WTC11 (cell line): ENCODE measurements around the gene KIF3C. TPM values are rescaled to one million over a fixed set of nuclear protein-coding genes. Genes with fewer than 3 reads are reported as not detected.

Source experiments
- ATAC-seq: fragments of 200-7000 bp; cut with Tn5 transposase; 2 replicates; pipeline ENCODE4 v1.10.0; 2021; ENCODE audit warnings: mild to moderate bottlenecking, moderate library complexity
- CTCF ChIA-PET: fragments of 300-600 bp; sonication (Branson Sonifier 250); formaldehyde crosslinking; loops from one replicate; lab custom pipeline; 2021; ENCODE audit warnings: antibody characterized with exemption; lab: Charles Lee
- POLR2A ChIA-PET: fragments of 350-600 bp; sonication (Branson Sonifier 250); formaldehyde crosslinking; loops from one replicate; lab custom pipeline; 2021; ENCODE audit warnings: antibody characterized with exemption; lab: Charles Lee
- DNase-seq: peaks from one replicate; pipeline ENCODE4 v3.0.0; 2021; ENCODE audit warnings: low spot score
- H3K27ac Mint-ChIP-seq: 2 replicates; pipeline ENCODE4 v1.8.0; 2021; ENCODE audit warnings: mixed read lengths
- H3K27me3 Mint-ChIP-seq: 2 replicates; pipeline ENCODE4 v1.8.0; 2021; ENCODE audit warnings: low read depth, mild to moderate bottlenecking, moderate library complexity, mixed read lengths
- H3K36me3 Mint-ChIP-seq: 2 replicates; pipeline ENCODE4 v1.8.0; 2021; ENCODE audit warnings: mixed read lengths
- H3K4me1 Mint-ChIP-seq: 2 replicates; pipeline ENCODE4 v1.8.0; 2022; ENCODE audit warnings: mixed read lengths
- H3K4me3 Mint-ChIP-seq: 2 replicates; pipeline ENCODE4 v1.8.0; 2021; ENCODE audit warnings: mild to moderate bottlenecking, moderate library complexity, mixed read lengths
- H3K9me3 Mint-ChIP-seq: 2 replicates; pipeline ENCODE4 v1.8.0; 2021; ENCODE audit warnings: mixed read lengths
- ATF2 ChIP-seq: sonication (generic); formaldehyde crosslinking; IDR thresholded peaks from 2 replicates; pipeline ENCODE4 v1.8.1; 2022; ENCODE audit warnings: low read depth, missing genetic modification reagents, borderline replicate concordance
- CREB1 ChIP-seq: sonication (generic); formaldehyde crosslinking; IDR thresholded peaks from 2 replicates; pipeline ENCODE4 v1.8.0; 2023; ENCODE audit warnings: mild to moderate bottlenecking, missing genetic modification reagents
- EMX1 ChIP-seq: fragments of 250-450 bp; sonication (Bioruptor Pico); IDR thresholded peaks from 2 replicates; pipeline ENCODE4 v1.8.0; 2021; ENCODE audit warnings: mild to moderate bottlenecking
- ETV6 ChIP-seq: sonication (generic); formaldehyde crosslinking; IDR thresholded peaks from 2 replicates; pipeline ENCODE4 v1.8.1; 2022; ENCODE audit warnings: mild to moderate bottlenecking, missing genetic modification reagents
- FOXP1 ChIP-seq: sonication (generic); formaldehyde crosslinking; IDR thresholded peaks from 2 replicates; pipeline ENCODE4 v1.8.0; 2022; ENCODE audit warnings: missing genetic modification reagents, mild to moderate bottlenecking, moderate library complexity, borderline replicate concordance
- JAZF1 ChIP-seq: fragments of 250-450 bp; sonication (Bioruptor Pico); IDR thresholded peaks from 2 replicates; pipeline ENCODE4 v1.9.0; 2021; ENCODE audit warnings: moderate library complexity, mild to moderate bottlenecking, inconsistent platforms
- JUN ChIP-seq: sonication (generic); formaldehyde crosslinking; IDR thresholded peaks from 2 replicates; pipeline ENCODE4 v1.8.0; 2023; ENCODE audit warnings: mild to moderate bottlenecking, missing genetic modification reagents
- KAT7 ChIP-seq: sonication (generic); formaldehyde crosslinking; IDR thresholded peaks from 2 replicates; pipeline ENCODE4 v1.8.1; 2023; ENCODE audit warnings: missing genetic modification reagents, mild to moderate bottlenecking, borderline replicate concordance
- MXD4 ChIP-seq: fragments of 250-450 bp; sonication (Bioruptor Pico); IDR thresholded peaks from 2 replicates; pipeline ENCODE4 v1.8.0; 2021; ENCODE audit warnings: mild to moderate bottlenecking, moderate library complexity, borderline replicate concordance
- NFYB ChIP-seq: sonication (generic); formaldehyde crosslinking; conservative IDR thresholded peaks from 2 replicates; pipeline ENCODE4 v1.8.0; 2022; ENCODE audit warnings: low read depth, missing genetic modification reagents
- PREB ChIP-seq: sonication (generic); formaldehyde crosslinking; IDR thresholded peaks from 2 replicates; pipeline ENCODE4 v1.8.1; 2022; ENCODE audit warnings: mild to moderate bottlenecking, missing genetic modification reagents, moderate library complexity, borderline replicate concordance
- RORB ChIP-seq: fragments of 250-450 bp; sonication (Bioruptor Pico); IDR thresholded peaks from 2 replicates; pipeline ENCODE4 v1.9.0; 2021; ENCODE audit warnings: mild to moderate bottlenecking
- STAT6 ChIP-seq: sonication (generic); formaldehyde crosslinking; conservative IDR thresholded peaks from 2 replicates; pipeline ENCODE4 v1.8.1; 2023; ENCODE audit warnings: mild to moderate bottlenecking, low read depth, missing genetic modification reagents, moderate library complexity
- TCF7 ChIP-seq: sonication (generic); formaldehyde crosslinking; IDR thresholded peaks from 2 replicates; pipeline ENCODE4 v1.8.0; 2022; ENCODE audit warnings: mild to moderate bottlenecking, low read depth, missing genetic modification reagents, moderate library complexity
- TEAD4 ChIP-seq: sonication (generic); formaldehyde crosslinking; IDR thresholded peaks from 2 replicates; pipeline ENCODE4 v1.8.0; 2022; ENCODE audit warnings: mild to moderate bottlenecking, missing genetic modification reagents
- ZBTB21 ChIP-seq: sonication (generic); formaldehyde crosslinking; IDR thresholded peaks from 2 replicates; pipeline ENCODE4 v1.8.1; 2023; ENCODE audit warnings: mild to moderate bottlenecking, missing genetic modification reagents, borderline replicate concordance
- ZNF232 ChIP-seq: sonication (generic); formaldehyde crosslinking; IDR thresholded peaks from 2 replicates; pipeline ENCODE4 v1.8.0; 2022; ENCODE audit warnings: mild to moderate bottlenecking, missing genetic modification reagents
- ZNF263 ChIP-seq: sonication (generic); formaldehyde crosslinking; IDR thresholded peaks from 2 replicates; pipeline ENCODE4 v1.8.1; 2022; ENCODE audit warnings: low read depth, mild to moderate bottlenecking, moderate library complexity, missing genetic modification reagents
- total RNA-seq: library from RNA; stranded (reverse); gene quantifications from 3 replicates; pipeline ENCODE4 v1.2.3, GENCODE V29; 2021
- TF ChIP-seq, protein P1 (sequence below): fragments of 250-450 bp; sonication (Bioruptor Pico); IDR thresholded peaks from 2 replicates; pipeline ENCODE4 v1.9.0; 2021; ENCODE audit warnings: moderate library complexity, mild to moderate bottlenecking, inconsistent platforms, borderline replicate concordance
- TF ChIP-seq, protein P2 (sequence below): sonication (generic); formaldehyde crosslinking; IDR thresholded peaks from 2 replicates; pipeline ENCODE4 v1.8.0; 2023; ENCODE audit warnings: missing genetic modification reagents, mild to moderate bottlenecking, borderline replicate concordance
- TF ChIP-seq, protein P3 (sequence below): sonication (generic); formaldehyde crosslinking; IDR thresholded peaks from 2 replicates; pipeline ENCODE4 v1.8.1; 2022; ENCODE audit warnings: low read depth, mild to moderate bottlenecking, moderate library complexity, missing genetic modification reagents, borderline replicate concordance
- TF ChIP-seq, protein P4 (sequence below): fragments of 250-450 bp; sonication (Bioruptor Pico); IDR thresholded peaks from 2 replicates; pipeline ENCODE4 v2.1.2; 2022; ENCODE audit warnings: mild to moderate bottlenecking, moderate library complexity

Gene KIF3C
- total RNA-seq, 1 experiment from 2014 or later, result 48.1 TPM

- TF ChIP-seq ATF2 (CRISPR knock-in tag), result no peak
- no peak for TF ChIP-seq KAT7 (CRISPR knock-in tag)
- no peak for TF ChIP-seq CREB1 (CRISPR knock-in tag)
Observed at GRCh38 chr2:26002632-26003310, 20.5 kb upstream of the KIF3C start (continued).

DNA sequence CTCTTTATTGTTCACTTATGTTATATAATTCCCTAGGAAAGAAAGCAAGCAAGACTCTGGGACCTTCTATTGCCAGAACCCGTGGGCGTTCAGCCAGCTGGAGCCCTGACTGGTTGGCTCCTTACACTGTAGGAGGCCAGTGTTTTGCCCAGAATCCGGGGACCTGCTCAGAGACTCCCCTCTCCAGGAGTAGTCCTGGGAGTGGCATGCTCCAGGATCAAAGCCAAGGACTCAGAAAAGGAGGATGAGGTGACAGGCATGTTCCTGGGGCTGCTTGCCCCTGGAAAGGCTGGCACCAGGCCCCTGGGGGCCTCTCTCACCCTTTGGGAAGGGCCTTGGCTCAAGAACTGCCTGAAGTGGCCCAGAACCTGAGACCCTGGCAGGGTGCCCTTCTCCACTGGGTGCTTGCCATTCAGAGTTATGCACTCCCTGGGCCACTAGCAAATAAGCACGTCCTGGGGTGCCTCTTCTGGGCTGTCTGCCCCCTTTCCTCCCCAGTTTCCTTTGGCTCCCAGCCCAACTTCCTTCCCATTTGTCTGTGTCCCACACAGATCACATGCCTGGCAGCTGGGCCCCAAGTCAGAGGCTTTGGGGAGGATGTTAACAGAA lies 19.6 kb upstream of the KIF3C start:
- Mint-ChIP-seq H3K27ac (no peak overlapping the region), H3K4me3 (no peak overlapping the region), H3K27me3 (no peaks in the 10 kb centered on the region), H3K36me3 (no peaks in the 10 kb centered on the region), H3K4me1 (peaks cover 4% of the 10 kb centered on the region), H3K9me3 (no peaks in the 10 kb centered on the region)
- ChIA-PET CTCF (interaction anchor here (1.5 to 1.7 kb wide), 1 partner anchor 10 kb away, joined by 5 to 6 read pairs; no protein-coding TSS in a partner anchor), POLR2A (no interaction called here)
- DNase-seq (no peak), ATAC-seq (no peak)
- TF ChIP-seq, protein P1, sequence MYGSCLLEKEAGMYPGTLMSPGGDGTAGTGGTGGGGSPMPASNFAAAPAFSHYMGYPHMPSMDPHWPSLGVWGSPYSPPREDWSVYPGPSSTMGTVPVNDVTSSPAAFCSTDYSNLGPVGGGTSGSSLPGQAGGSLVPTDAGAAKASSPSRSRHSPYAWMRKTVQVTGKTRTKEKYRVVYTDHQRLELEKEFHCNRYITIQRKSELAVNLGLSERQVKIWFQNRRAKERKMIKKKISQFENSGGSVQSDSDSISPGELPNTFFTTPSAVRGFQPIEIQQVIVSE (CRISPR knock-in tag), result no peak
- TF ChIP-seq EMX1 (no peak), STAT6 (CRISPR knock-in tag) (no peak), ZNF232 (CRISPR knock-in tag) (no peak), TCF7 (CRISPR knock-in tag) (no peak), NFYB (CRISPR knock-in tag) (no peak), JAZF1 (CRISPR knock-in tag) (no peak), MXD4 (no peak), ZNF263 (CRISPR knock-in tag) (no peak), TEAD4 (CRISPR knock-in tag) (no peak), ZBTB21 (CRISPR knock-in tag) (no peak), JUN (CRISPR knock-in tag) (no peak), ETV6 (no peak), FOXP1 (no peak), PREB (no peak), RORB (no peak)
- TF ChIP-seq, protein P2, sequence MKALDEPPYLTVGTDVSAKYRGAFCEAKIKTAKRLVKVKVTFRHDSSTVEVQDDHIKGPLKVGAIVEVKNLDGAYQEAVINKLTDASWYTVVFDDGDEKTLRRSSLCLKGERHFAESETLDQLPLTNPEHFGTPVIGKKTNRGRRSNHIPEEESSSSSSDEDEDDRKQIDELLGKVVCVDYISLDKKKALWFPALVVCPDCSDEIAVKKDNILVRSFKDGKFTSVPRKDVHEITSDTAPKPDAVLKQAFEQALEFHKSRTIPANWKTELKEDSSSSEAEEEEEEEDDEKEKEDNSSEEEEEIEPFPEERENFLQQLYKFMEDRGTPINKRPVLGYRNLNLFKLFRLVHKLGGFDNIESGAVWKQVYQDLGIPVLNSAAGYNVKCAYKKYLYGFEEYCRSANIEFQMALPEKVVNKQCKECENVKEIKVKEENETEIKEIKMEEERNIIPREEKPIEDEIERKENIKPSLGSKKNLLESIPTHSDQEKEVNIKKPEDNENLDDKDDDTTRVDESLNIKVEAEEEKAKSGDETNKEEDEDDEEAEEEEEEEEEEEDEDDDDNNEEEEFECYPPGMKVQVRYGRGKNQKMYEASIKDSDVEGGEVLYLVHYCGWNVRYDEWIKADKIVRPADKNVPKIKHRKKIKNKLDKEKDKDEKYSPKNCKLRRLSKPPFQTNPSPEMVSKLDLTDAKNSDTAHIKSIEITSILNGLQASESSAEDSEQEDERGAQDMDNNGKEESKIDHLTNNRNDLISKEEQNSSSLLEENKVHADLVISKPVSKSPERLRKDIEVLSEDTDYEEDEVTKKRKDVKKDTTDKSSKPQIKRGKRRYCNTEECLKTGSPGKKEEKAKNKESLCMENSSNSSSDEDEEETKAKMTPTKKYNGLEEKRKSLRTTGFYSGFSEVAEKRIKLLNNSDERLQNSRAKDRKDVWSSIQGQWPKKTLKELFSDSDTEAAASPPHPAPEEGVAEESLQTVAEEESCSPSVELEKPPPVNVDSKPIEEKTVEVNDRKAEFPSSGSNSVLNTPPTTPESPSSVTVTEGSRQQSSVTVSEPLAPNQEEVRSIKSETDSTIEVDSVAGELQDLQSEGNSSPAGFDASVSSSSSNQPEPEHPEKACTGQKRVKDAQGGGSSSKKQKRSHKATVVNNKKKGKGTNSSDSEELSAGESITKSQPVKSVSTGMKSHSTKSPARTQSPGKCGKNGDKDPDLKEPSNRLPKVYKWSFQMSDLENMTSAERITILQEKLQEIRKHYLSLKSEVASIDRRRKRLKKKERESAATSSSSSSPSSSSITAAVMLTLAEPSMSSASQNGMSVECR (CRISPR knock-in tag), result no peak
- TF ChIP-seq, protein P3, sequence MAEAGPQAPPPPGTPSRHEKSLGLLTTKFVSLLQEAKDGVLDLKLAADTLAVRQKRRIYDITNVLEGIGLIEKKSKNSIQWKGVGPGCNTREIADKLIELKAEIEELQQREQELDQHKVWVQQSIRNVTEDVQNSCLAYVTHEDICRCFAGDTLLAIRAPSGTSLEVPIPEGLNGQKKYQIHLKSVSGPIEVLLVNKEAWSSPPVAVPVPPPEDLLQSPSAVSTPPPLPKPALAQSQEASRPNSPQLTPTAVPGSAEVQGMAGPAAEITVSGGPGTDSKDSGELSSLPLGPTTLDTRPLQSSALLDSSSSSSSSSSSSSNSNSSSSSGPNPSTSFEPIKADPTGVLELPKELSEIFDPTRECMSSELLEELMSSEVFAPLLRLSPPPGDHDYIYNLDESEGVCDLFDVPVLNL, result no peak
- TF ChIP-seq, protein P4, sequence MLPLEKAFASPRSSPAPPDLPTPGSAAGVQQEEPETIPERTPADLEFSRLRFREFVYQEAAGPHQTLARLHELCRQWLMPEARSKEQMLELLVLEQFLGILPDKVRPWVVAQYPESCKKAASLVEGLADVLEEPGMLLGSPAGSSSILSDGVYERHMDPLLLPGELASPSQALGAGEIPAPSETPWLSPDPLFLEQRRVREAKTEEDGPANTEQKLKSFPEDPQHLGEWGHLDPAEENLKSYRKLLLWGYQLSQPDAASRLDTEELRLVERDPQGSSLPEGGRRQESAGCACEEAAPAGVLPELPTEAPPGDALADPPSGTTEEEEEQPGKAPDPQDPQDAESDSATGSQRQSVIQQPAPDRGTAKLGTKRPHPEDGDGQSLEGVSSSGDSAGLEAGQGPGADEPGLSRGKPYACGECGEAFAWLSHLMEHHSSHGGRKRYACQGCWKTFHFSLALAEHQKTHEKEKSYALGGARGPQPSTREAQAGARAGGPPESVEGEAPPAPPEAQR (CRISPR knock-in tag), result no peak
